Measurements from ENCODE around the gene CRYBB1.

Gene CRYBB1

DNA sequence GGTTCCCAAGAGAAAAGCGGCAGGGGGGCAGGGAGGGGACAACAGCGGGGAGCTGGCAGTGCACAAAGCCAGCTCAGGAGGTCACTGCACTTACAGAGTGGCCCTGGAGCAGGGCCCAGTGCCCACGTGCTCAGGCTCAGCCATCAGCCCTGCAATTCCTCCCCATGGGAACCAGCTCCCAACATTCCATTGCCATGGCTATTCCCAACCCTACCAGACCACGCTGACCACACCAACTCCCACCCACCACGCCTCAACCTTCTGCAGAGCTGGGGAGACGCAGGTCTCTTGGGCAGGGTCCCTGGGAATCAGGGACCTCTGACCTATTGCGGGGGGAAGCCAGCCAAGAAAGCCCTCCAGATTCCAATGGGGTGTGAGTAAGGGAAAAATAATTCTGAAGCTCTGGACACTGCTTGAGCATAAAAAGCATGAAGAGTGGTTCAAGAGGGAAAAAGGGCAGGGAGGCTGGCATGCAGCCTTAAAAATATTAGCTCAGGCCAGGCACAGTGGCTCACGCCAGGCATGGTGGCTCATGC, 67.3 kb downstream of the CRYBB1 start:
- no peak for DNase-seq

DNA sequence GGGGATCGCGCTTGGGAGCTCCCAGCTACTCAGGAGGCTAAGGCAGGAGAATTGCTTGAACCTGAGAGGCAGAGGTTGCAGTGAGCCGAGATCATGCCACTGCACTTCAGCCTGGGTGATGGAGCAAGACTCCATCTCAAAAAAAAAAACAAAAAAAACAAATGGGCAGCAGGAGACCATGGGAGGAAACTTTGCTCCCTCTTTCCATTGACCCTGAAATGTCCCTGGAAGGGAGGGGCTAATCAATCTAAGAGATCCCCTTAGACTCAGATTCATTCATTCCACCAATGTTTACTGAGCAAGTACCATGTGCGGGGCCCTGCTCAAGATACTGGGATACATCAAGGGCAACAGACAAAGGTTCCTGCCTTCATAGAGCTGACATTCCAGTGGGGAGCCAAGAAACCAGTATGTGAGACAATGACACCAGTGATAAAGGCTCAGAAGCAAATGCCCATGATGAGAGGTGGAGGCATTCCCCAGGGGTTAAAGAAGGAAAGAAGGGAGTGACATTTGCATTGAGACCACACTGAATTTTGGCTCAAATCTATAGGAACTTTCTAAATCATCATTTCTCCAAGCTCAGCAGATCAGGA, 67.8 kb downstream of the CRYBB1 start:
- DNase-seq: no peak
